Stimulated activated CD4-positive, alpha-beta T cell treated with anti-CD3 and anti-CD28 coated beads, Interleukin-1b, Interleukin-23, amount 100 ng/mL, for 48 hours (primary cell): ENCODE data around the gene JAK1.

ENCODE experiments used
- DNase-seq: peaks from one replicate; pipeline ENCODE4 v3.0.0-alpha.2; 2020

JAK1 gene

DNA sequence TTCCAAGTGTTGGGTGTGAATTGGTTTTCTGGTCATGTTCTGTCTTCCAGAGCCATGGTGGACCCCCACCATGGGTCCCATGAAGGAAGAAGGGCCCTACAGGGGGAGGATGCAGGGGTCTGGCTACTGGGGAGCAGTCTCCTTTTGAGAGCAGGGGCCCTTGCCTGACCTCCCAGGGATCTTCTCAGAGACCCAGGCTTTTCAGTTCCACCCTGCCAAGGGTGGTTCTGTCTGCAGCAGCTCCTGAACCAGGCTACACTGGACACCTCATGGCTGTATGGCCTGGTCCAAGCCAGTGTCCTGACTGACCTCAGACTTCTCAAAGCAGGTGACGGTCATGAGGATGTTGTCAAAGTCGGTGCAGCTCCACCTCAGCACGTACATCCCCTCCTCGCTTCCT is 109.0 kb downstream of the JAK1 start:
- no peak for DNase-seq

GRCh38 chr1:64856553-64856952 is 109.8 kb downstream of the JAK1 start:
- no peak for DNase-seq

DNA sequence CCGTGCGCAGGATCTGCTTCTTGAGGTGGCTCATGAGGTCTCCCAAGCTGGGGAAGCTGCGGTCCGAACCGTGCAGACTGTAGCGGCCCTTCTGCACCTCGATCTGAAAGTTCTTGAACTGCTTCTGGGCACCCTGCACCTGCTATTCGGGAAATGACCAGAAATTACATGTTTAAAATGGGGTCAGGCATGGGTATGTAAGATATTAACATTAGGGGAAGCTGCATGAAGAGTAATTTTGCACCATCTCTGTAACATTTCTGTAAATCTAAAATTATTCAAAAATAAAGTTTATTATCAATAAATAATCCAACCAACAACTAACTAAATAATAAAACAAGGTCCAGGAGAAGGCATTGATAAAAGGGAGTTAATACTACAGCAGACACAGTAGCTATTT is 110.8 kb downstream of the JAK1 start:
- no peak for DNase-seq

- DNase-seq = no peak
These were observed 111.7 kb downstream of the JAK1 start for GRCh38 chr1:64854674-64855073.

GRCh38 chr1:64851664-64852063 is 114.7 kb downstream of the JAK1 start:
- no peak for DNase-seq

GRCh38 chr1:64850846-64851245 is 115.5 kb downstream of the JAK1 start:
- DNase-seq = no peak

- DNase-seq = no peak
These were observed 116.4 kb downstream of the JAK1 start for GRCh38 chr1:64849942-64850341.

DNA sequence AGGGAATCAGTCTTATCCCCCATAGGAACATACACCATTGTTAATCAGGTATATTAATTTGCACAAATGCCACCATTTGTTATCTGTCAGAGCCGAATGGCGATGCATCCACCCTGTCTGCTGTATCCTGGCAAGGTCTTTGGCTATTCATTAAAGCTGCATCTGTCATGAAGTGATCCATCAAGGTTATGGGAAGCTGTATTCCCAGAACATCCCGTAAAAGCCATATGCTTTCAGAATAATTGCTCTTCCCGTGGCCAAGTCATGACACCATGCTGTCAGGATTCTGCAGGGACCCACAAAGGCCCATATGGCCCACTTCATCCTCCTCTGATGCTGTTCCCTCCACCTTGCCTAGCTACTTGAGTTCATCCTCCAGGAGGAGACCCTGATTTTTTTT is 117.5 kb downstream of the JAK1 start:
- DNase-seq = no peak

DNA sequence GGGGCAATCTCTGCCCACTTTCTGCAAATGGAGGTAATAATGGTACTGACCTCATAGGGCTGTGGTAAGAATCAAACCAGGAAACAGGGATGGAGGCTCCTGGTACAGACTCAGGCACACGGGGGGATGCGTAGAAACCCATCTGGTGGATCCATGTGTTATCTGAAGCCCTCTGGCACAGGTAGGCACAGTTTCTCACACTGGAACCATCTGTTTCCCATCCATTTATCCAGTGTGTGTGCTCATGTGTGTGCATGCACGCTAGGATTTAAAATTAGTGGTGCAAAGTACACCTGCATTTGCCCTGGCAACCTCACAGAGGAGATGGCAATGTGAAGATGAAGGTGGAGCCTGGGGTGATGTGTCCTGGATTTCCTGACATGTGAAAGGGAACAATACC is 118.2 kb downstream of the JAK1 start:
- no peak for DNase-seq

DNA sequence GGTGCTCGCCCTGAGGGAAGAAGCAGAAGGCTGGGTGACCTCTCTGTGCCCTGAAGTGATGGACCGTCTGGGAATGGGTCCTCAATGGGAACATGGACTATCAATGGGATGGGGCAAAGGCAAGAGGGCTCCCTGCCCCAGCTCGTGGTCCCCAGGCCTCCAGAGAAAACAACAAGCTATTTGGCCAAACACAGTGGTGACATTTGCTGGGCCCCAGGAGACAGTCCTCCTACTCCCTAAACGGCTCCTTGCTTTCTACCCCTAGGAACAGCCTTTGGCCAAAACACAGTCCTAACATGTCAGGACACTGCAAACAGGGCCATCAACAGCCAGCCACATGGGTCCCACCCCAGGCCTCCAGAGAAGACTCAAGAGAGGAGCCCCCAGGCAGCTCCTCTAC is 118.7 kb downstream of the JAK1 start:
- no peak for DNase-seq

DNA sequence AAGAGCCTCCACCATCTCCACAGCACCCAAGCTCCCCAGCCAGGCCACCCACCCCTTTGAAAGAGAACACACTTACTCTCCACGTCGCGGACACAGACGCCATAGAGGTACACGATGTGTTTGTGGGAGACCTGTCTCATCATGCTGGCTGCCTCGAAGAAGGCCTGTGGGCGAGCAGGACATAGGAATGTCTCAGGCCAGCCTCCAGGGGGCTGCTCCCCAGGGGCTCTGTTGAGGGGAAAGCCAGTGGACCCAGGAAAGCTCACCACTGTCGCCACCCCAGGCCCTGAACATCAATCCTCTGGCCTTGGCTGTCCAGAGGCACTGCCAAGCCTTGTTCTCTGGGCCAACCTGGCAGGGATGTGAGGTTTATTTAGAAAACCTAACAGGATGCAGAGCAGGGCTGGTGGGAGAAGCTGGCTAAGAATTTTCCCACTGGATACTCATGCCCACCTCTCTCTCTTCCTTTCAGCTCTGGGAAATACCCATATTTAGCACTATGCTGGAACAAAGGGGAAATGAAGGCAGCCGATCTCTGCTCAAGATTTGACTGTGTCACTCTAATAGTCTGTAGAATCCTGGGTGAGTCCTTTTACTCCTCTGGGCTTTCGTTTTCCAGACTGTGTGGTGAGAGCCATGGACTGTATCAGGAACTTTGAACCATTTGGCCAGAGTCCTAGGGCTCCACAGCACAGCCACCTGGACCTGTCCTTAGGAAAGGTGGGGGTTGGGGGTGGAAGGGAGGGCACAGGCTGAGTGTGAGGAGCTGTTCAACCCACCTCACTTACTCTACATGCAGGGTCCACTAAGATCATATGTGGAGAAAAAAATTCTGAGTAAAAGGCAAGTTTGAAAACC is 119.5 kb downstream of the JAK1 start:
- no peak for DNase-seq

GRCh38 chr1:64845831-64846425 is 120.4 kb downstream of the JAK1 start:
- no peak for DNase-seq

- no peak for DNase-seq
These were observed 121.7 kb downstream of the JAK1 start for GRCh38 chr1:64844609-64845008.

- no peak for DNase-seq
These were observed 122.2 kb downstream of the JAK1 start for GRCh38 chr1:64844175-64844574.

- DNase-seq = no peak
These were observed 122.7 kb downstream of the JAK1 start for GRCh38 chr1:64843675-64844074.

- no peak for DNase-seq
These were observed 124.1 kb downstream of the JAK1 start for GRCh38 chr1:64842224-64842623.

DNA sequence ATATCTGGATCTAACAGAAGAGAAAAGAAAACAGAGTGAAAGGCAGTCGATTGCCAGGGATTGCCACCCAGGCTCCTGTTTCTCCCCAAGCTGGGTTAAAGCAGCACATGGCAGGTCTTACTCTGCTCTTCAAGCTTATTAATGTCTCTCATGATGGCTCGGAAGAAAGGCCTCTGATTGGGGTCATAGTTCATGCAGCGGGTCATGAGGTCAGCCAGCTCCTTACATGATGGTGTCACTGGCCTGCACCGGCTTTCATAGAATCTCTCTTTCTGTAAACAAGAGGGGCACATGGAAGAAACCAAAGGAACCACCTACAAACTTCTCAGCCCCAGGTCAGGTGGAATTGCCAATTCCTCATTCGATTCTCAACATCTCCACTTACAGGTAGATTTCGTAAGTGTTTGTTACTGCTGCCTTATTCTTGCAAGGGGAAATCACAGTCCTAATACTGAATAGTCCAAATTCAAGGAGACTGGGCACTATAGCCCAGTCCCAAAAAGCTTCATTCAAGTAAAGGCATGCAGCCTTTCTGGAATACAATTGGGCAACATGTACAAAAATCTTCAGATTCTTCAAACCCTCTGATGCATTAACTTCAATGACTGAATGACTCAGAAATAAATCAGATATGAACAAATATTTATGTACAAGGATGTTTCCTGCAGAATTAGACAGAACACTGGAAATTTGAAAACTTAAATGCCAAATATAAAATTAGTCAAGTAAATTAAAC is 124.9 kb downstream of the JAK1 start:
- DNase-seq = no peak

DNA sequence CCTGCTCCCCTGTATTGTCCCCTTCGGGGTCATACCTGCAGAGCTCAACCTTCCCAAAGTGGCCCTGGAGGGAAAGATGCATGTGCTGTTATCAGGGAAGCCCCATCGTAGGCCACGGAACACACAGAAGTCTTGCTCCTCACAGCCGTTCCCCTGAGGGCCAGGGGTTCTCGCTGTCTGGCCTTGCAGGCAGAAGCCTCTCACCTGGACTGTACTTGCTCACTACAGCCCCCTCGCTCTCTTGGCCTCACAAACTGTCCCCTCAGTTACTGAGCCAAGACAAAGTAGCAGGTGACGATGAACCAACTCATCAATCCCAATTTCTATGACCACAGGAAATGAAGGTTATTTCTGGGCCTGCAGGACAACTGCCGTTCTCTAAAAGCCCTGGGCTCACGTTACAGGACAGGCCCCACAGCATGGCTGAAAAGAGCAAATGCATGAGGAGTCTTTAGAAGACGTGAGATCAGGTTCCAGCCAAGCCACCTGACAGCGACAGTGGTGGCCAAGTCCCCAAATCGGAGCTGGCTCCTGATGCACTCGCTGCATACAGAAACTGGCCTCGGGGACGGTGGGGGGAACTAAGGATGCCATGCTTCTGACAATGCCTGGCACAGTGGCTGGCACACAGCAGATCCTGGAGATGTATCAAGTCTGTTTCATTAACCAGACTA is 126.5 kb downstream of the JAK1 start:
- no peak for DNase-seq

- DNase-seq = no peak
These were observed 127.1 kb downstream of the JAK1 start for GRCh38 chr1:64839261-64839660.

DNA sequence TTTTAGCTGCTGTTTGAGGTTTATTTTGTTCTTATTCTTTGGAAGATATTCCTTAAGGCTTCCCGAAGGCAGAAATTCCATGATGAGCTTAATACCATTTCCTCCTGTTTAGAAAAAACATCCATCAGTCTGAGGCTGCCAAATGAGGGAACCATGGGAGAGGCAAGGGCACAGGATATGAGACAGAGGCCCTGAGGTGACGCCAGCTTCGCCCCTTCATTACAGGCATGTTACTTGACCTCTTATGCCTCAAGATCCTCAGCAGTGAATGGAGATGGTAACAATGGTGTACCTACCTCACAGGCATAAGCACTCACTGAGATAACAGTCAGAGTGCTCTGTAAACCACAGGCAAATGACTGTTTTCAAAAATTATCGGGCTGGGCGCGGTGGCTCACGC is 127.9 kb downstream of the JAK1 start:
- no peak for DNase-seq

DNA sequence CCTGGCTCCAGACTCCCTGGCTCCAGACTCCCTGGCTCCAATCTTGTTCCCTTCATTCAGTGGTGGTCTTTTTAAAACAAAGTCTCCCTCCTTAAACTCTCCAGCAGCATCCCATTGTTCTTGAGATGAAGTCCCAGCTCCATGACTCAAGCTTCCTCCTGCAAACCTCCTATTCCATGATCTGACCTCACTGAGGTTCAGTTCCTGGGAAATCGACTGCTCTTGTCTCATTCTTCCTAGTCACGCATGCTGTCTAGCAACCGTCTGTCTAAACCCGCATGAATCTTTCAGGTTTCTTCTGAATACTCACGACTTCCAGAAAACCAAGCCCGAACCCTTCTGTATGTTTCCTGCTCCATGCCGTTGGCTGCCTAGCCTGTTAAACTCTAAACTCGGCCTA is 129.5 kb downstream of the JAK1 start:
- no peak for DNase-seq

DNA sequence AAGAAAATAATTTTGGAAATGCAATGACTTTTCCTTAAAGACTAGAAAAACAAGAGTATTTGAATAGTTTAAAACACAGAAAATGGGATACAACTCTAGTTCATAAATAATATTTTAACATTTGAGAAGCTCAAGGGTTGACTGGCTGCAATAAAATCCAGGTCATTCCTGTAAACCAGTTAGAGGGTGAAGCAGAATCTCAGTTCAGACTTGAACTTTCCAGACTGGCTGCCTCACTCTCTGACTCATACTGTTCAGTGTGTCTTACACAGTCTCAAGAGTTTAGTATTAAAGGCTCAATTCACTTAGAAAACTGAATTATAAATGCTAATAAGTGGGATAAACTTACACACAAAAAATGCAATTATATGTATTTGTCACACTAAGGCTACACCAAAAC is 131.6 kb downstream of the JAK1 start:
- no peak for DNase-seq

- no peak for DNase-seq
These were observed 136.2 kb downstream of the JAK1 start for GRCh38 chr1:64830030-64830651.
